Kasumi-1 (cell line): ENCODE data around the gene TBXT.
A peak's percentile ranks its signal among the peaks of the same experiment; 100 is the strongest.
"Not testable (repeated sequence)": the region's sequence is repeated elsewhere in the genome, so short reads cannot be mapped to it uniquely, and the experiment has no call there.

Experiments used
- DNase-seq, 2 experiments: peaks; one replicate each; lab custom pipeline; 2025; lab: John Stamatoyannopoulos, UW

The TBXT gene

GRCh38 chr6:166167801-166168615, at the start of gene TBXT:
TBXT (minus strand) TSS chr6:166167851; CDS start chr6:166167591, 260 bp downstream.
- no peak for DNase-seq

GRCh38 chr6:166207284-166207561, 39.6 kb upstream of the TBXT start:
- no peak for DNase-seq

- DNase-seq: no peak
These were observed 39.0 kb upstream of the TBXT start for GRCh38 chr6:166206510-166207283.

- DNase-seq: no peak
These were observed 38.4 kb upstream of the TBXT start for GRCh38 chr6:166206066-166206465.

GRCh38 chr6:166204852-166205650, 37.4 kb upstream of the TBXT start:
- DNase-seq: no peak

- no peak for DNase-seq
These were observed 36.1 kb upstream of the TBXT start for GRCh38 chr6:166203641-166204222.

- no peak for DNase-seq
These were observed 35.5 kb upstream of the TBXT start for GRCh38 chr6:166203003-166203640.

GRCh38 chr6:166202321-166202733, 34.7 kb upstream of the TBXT start:
- DNase-seq: no peak

GRCh38 chr6:166201878-166202277, 34.2 kb upstream of the TBXT start:
- DNase-seq: no peak

GRCh38 chr6:166197361-166197760, 29.7 kb upstream of the TBXT start:
- DNase-seq: no peak

- no peak for DNase-seq
These were observed 28.2 kb upstream of the TBXT start for GRCh38 chr6:166195860-166196238.

GRCh38 chr6:166194914-166195859, 27.5 kb upstream of the TBXT start:
- DNase-seq: peak in 1 of 2 experiments; percentile 4

GRCh38 chr6:166192557-166192956, 24.9 kb upstream of the TBXT start:
- no peak for DNase-seq

- DNase-seq: no peak
These were observed 24.5 kb upstream of the TBXT start for GRCh38 chr6:166192136-166192535.

- DNase-seq: no peak
These were observed 12.1 kb upstream of the TBXT start for GRCh38 chr6:166179704-166180103.

- DNase-seq: no peak
These were observed 8.5 kb upstream of the TBXT start for GRCh38 chr6:166176106-166176505.

- DNase-seq: not testable (repeated sequence)
These were observed 7.4 kb upstream of the TBXT start for GRCh38 chr6:166175093-166175492.

GRCh38 chr6:166174031-166174430, 6.4 kb upstream of the TBXT start:
- DNase-seq: no peak

GRCh38 chr6:166173281-166173951, 5.8 kb upstream of the TBXT start:
- DNase-seq: peak in 1 of 2 experiments; percentile 2

GRCh38 chr6:166172546-166172945, 4.9 kb upstream of the TBXT start:
- no peak for DNase-seq
